ENCODE measurements around the gene EIF4EBP3.

Gene EIF4EBP3

DNA sequence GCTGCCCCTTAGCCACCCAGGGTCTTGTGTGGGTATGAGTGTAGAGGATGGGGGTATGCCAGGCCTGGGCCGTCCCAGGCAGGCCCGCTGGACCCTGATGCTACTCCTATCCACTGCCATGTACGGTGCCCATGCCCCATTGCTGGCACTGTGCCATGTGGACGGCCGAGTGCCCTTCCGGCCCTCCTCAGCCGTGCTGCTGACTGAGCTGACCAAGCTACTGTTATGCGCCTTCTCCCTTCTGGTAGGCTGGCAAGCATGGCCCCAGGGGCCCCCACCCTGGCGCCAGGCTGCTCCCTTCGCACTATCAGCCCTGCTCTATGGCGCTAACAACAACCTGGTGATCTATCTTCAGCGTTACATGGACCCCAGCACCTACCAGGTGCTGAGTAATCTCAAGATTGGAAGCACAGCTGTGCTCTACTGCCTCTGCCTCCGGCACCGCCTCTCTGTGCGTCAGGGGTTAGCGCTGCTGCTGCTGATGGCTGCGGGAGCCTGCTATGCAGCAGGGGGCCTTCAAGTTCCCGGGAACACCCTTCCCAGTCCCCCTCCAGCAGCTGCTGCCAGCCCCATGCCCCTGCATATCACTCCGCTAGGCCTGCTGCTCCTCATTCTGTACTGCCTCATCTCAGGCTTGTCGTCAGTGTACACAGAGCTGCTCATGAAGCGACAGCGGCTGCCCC, 19.8 kb downstream of the EIF4EBP3 start:
- H2AFZ ChIP-seq: no peak overlapping the region
- TF ChIP-seq, protein P1, sequence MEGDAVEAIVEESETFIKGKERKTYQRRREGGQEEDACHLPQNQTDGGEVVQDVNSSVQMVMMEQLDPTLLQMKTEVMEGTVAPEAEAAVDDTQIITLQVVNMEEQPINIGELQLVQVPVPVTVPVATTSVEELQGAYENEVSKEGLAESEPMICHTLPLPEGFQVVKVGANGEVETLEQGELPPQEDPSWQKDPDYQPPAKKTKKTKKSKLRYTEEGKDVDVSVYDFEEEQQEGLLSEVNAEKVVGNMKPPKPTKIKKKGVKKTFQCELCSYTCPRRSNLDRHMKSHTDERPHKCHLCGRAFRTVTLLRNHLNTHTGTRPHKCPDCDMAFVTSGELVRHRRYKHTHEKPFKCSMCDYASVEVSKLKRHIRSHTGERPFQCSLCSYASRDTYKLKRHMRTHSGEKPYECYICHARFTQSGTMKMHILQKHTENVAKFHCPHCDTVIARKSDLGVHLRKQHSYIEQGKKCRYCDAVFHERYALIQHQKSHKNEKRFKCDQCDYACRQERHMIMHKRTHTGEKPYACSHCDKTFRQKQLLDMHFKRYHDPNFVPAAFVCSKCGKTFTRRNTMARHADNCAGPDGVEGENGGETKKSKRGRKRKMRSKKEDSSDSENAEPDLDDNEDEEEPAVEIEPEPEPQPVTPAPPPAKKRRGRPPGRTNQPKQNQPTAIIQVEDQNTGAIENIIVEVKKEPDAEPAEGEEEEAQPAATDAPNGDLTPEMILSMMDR (IDR thresholded peaks at IDR 0.05): no peak
- no peaks in the 10 kb centered on the region for H3K36me3 ChIP-seq (ENCODE audit: control insufficient read depth, insufficient read depth, low read length)
- H3K9me3 ChIP-seq (ENCODE audit: control insufficient read depth, low read length): no peaks in the 10 kb centered on the region
- no peak overlapping the region for H3K27ac ChIP-seq
- H3K27me3 ChIP-seq (ENCODE audit: control insufficient read depth, insufficient read depth, low read length): no peaks in the 10 kb centered on the region
- no peaks in the 10 kb centered on the region for H3K79me2 ChIP-seq
- no peak overlapping the region for H3K4me3 ChIP-seq (ENCODE audit: low read depth, low read length)
- no peak overlapping the region for H3K4me2 ChIP-seq (ENCODE audit: low read length)
- peaks cover 19% of the 10 kb centered on the region for H3K4me1 ChIP-seq
- H3K9ac ChIP-seq: no peak overlapping the region

DNA sequence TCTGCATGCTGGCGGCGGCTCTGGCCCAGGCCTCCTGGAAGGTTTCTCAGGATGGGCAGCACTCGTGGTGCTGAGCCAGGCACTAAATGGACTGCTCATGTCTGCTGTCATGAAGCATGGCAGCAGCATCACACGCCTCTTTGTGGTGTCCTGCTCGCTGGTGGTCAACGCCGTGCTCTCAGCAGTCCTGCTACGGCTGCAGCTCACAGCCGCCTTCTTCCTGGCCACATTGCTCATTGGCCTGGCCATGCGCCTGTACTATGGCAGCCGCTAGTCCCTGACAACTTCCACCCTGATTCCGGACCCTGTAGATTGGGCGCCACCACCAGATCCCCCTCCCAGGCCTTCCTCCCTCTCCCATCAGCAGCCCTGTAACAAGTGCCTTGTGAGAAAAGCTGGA, 20.4 kb downstream of the EIF4EBP3 start:
- H3K4me2 ChIP-seq (ENCODE audit: low read length): no peak overlapping the region
- H3K27ac ChIP-seq: no peak overlapping the region
- no peak overlapping the region for H3K9ac ChIP-seq
- no peaks in the 10 kb centered on the region for H3K36me3 ChIP-seq (ENCODE audit: control insufficient read depth, insufficient read depth, low read length)
- no peaks in the 10 kb centered on the region for H3K9me3 ChIP-seq (ENCODE audit: control insufficient read depth, low read length)
- TF ChIP-seq, protein P1 (IDR thresholded peaks at IDR 0.05): no peak
- no peak overlapping the region for H3K4me3 ChIP-seq (ENCODE audit: low read depth, low read length)
- H3K4me1 ChIP-seq: peaks cover 19% of the 10 kb centered on the region
- H2AFZ ChIP-seq: no peak overlapping the region
- no peaks in the 10 kb centered on the region for H3K79me2 ChIP-seq
- no peaks in the 10 kb centered on the region for H3K27me3 ChIP-seq (ENCODE audit: control insufficient read depth, insufficient read depth, low read length)

DNA sequence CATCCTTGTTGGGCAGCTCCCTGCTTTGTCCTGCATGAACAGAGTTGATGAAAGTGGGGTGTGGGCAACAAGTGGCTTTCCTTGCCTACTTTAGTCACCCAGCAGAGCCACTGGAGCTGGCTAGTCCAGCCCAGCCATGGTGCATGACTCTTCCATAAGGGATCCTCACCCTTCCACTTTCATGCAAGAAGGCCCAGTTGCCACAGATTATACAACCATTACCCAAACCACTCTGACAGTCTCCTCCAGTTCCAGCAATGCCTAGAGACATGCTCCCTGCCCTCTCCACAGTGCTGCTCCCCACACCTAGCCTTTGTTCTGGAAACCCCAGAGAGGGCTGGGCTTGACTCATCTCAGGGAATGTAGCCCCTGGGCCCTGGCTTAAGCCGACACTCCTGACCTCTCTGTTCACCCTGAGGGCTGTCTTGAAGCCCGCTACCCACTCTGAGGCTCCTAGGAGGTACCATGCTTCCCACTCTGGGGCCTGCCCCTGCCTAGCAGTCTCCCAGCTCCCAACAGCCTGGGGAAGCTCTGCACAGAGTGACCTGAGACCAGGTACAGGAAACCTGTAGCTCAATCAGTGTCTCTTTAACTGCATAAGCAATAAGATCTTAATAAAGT, 21.1 kb downstream of the EIF4EBP3 start:
- Histone ChIP-seq H3K4me1 (peaks cover 13% of the 10 kb centered on the region), H3K9ac (no peak overlapping the region), H2AFZ (no peak overlapping the region), H3K36me3 (ENCODE audit: control insufficient read depth, insufficient read depth, low read length) (no peaks in the 10 kb centered on the region), H3K27ac (peak overlapping the region; percentile 55), H3K27me3 (ENCODE audit: control insufficient read depth, insufficient read depth, low read length) (no peaks in the 10 kb centered on the region), H3K4me3 (ENCODE audit: low read depth, low read length) (no peak overlapping the region), H3K79me2 (no peaks in the 10 kb centered on the region), H3K9me3 (ENCODE audit: control insufficient read depth, low read length) (no peaks in the 10 kb centered on the region), H3K4me2 (ENCODE audit: low read length) (no peak overlapping the region)
- TF ChIP-seq, protein P1 (IDR thresholded peaks at IDR 0.05): no peak

DNA sequence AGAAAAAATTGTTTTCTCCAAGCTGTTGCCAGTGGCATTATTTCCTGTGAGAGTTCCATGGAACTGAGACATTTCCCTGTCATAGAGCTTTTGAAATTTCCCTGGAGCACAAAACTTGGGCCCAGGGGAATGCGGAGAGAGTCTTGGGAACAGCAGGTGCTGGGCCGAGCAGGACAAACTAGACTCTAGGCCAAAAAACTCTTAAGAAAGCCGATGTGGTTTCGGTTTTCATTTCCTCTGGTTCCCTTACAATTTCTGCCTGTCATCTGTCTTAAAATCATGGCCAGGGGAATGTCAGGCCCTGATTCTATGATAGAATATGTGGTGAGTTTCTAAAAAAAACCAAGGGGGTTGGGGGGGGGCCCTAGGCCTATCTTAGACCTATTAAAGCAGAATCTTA, 21.7 kb downstream of the EIF4EBP3 start:
- no peak overlapping the region for H3K9ac ChIP-seq

More for the DNA sequence above, 21.7 kb downstream of the EIF4EBP3 start:
- Histone ChIP-seq H2AFZ (no peak overlapping the region), H3K27ac (peak overlapping the region; percentile 55), H3K9me3 (ENCODE audit: control insufficient read depth, low read length) (no peaks in the 10 kb centered on the region), H3K4me3 (ENCODE audit: low read depth, low read length) (no peak overlapping the region), H3K79me2 (no peaks in the 10 kb centered on the region), H3K4me2 (ENCODE audit: low read length) (no peak overlapping the region), H3K36me3 (ENCODE audit: control insufficient read depth, insufficient read depth, low read length) (no peaks in the 10 kb centered on the region), H3K27me3 (ENCODE audit: control insufficient read depth, insufficient read depth, low read length) (no peaks in the 10 kb centered on the region), H3K4me1 (peaks cover 10% of the 10 kb centered on the region)
- TF ChIP-seq, protein P1 (IDR thresholded peaks at IDR 0.05): no peak
